Epithelial cell of esophagus (primary cell): ENCODE measurements around the gene MIS18A.

ENCODE experiments used
- DNase-seq: peaks from one replicate; pipeline ENCODE4 v3.0.0; 2010; ENCODE audit warnings: low read depth
- H3K4me3 ChIP-seq: 2 replicates; pipeline ENCODE4 v1.5.1; 2011; ENCODE audit warnings: mild to moderate bottlenecking, low read length, control low read depth
- TF ChIP-seq, protein P1 (sequence below): IDR thresholded peaks from 2 replicates; pipeline ENCODE4 v1.5.1; 2011; ENCODE audit warnings: low read depth, mild to moderate bottlenecking, low read length, control low read depth, inconsistent platforms; ENCODE audit not compliant: insufficient read depth; ENCODE audit errors: missing control alignments

The MIS18A gene

DNA sequence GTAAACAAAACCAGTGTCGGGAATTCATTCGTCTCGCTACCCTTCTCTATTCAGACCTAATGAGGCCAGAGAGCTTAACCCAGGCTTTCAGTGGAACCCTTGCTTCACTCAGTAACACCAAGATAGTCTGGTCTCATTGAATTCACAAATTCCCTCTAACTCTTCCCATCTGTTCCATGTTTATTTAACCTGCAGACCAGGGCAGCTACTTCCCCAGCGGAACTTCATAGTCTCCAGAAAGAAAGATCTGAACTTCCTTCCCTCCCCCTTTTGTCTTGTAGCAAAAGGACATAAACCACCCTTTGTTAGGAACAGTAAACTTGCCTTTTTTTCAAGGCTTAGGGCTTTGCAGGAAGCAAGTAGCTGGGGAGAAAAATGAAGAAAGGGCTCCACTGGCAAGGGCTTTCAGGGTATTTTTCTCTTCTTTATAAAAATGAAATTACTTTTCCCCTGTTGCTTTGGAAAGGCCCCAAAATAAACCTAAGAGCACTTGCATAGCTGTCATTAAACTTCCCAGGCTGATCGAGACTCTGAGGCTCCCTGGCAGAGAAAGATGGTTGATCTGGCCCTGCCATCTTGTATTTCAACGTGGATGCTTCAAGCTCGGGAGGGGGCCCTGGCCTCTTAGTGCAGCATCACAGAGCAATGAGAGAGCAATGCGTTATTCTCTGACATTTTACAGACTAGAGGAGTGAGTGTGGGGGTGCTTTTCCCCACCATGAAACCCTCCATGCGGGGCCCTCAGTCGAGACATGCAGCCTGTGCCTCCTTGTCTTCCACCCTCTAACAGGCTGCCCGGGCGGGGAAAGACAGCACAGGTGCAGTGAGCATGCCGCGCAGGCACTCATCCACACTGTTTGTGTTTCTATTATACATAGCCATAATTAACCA is 30.0 kb downstream of the MIS18A start:
- no peak overlapping the region for H3K4me3 ChIP-seq
- TF ChIP-seq, protein P1, sequence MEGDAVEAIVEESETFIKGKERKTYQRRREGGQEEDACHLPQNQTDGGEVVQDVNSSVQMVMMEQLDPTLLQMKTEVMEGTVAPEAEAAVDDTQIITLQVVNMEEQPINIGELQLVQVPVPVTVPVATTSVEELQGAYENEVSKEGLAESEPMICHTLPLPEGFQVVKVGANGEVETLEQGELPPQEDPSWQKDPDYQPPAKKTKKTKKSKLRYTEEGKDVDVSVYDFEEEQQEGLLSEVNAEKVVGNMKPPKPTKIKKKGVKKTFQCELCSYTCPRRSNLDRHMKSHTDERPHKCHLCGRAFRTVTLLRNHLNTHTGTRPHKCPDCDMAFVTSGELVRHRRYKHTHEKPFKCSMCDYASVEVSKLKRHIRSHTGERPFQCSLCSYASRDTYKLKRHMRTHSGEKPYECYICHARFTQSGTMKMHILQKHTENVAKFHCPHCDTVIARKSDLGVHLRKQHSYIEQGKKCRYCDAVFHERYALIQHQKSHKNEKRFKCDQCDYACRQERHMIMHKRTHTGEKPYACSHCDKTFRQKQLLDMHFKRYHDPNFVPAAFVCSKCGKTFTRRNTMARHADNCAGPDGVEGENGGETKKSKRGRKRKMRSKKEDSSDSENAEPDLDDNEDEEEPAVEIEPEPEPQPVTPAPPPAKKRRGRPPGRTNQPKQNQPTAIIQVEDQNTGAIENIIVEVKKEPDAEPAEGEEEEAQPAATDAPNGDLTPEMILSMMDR, result no peak
- no peak for DNase-seq

DNA sequence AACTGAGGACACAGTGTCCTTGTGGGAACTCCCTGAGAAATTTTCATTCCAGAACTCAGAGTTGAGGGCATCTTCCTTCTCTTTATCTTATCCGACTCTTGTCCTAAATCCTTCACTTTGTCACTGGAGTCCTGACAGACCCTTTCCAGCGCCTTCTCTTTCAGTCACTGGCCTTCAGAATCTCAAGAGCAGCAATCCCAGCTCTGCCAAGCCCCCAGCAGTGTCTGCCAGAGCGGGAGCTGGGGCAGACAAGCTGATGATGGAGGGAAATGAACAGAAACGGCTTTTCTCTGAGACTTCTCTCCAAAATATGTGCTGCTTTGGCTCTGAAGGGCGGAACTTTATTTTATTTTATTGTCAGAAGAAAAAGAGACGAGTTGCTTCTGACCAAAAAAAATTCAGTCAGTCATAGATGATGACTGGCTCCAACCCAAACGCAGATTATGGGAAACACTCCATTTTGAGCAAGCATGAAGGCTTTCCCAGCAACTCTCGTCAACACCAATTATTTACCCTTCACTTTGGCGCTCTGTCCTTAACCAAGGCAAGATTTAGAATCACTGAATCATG is 32.2 kb downstream of the MIS18A start:
- DNase-seq, result no peak
- TF ChIP-seq, protein P1, result no peak
- no peak overlapping the region for H3K4me3 ChIP-seq

DNA sequence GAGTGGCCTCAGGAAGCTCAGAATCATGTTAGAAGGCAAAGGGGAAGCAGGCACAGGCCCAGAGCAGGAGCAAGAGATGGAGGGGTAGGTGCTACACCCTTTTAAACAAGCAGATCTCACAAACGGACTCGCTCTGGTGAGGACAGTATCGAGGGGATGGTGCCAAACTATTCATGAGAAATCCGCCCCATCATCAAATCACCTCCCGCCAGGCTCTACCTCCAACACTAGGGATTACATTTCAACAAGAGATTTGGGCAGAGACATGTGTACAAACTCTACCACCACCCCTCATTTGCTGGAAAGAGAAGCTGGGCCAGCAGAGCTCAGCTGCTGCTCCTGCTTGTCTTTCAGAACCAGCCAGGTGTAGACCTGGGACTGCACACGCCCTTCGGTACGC is 32.9 kb downstream of the MIS18A start:
- DNase-seq, result no peak

DNA sequence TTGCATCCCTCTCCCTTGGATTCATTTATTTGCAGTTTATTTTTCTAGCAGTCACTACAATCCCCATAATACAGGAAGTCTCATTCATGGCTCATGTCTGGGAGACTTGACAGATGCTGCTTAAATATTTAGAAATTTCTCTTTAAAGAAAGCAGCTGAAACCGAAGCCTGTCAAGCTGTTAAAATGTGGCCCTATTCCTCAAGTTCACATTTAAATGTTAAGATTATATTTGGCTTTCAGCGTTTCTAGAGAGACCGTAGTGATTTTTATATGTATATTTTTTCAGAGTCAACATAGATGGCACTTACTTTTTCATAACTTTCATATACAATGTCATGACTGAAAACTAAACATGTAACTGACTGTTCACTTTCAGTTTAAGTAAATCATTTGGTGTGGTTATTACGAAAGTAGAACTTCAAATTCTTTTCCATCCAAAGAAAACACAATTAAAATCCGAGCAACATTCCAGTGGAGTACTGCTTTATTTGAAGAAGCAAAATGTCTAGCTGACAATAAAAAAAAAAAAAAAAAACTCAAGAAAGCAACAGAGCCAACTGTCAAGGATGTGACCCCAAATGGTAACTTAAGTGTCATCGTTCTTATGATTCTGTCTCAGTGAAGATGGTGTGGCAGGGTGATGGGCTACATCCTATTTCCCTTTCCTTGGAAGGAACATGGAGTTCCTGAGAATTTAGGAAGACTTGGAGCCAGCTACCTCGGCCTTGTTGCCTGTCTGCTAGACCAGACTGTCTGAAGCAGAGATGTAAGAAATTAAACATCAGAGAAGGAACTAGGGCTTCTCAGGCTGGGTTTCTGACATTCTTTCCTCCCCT is 37.8 kb downstream of the MIS18A start:
- no peak for DNase-seq
- no peak overlapping the region for H3K4me3 ChIP-seq
- TF ChIP-seq, protein P1, result no peak

More for the DNA sequence above, 32.9 kb downstream of the MIS18A start:
- TF ChIP-seq, protein P1, result no peak
- H3K4me3 ChIP-seq, result no peak overlapping the region

DNA sequence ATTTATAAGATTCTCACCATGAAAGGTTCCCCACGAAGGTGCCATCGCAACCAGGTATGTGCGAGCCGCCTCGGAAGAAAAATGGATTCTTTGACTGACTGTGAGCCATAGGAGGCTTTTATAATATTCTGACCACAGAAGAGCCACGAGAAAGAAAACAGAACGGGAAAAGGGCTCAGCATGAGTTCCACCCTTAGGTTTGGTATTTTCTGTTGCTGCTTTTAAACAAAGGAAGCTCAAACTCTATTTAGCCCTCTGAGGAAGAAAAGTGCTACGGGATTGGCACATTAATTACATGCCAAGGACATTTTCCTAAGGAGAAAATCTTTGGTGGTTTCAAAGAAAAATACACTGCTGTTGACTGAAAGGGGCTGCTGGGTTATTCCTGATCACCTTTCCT is 39.3 kb downstream of the MIS18A start:
- TF ChIP-seq, protein P1, result no peak
- DNase-seq, result no peak

DNA sequence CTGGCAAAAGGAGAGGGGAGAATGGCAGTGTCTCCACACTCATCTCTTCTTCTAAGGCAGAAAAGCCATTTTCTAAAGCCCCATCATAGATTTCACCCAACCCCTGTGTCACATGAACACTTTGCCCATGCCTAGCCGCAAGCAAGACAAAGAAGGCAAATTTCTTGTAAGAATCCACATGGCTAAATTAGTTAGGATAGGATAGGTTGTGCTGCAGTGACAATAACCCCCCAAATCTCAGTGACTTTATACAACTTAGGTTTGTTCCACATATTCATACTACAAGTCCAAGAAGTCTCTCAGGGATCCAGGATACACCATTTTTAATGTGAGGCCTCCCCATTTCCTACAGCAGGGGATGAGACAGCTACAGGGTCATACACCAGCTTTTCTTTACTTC is 40.8 kb downstream of the MIS18A start:
- TF ChIP-seq, protein P1, result no peak
- DNase-seq, result no peak
- H3K4me3 ChIP-seq, result no peak overlapping the region

More for the DNA sequence above, 39.3 kb downstream of the MIS18A start:
- no peak overlapping the region for H3K4me3 ChIP-seq
